ENCODE data around the gene ZC3H18.
A peak's percentile ranks its signal among the peaks of the same experiment; 100 is the strongest.

Gene ZC3H18

GRCh38 chr16:88568710-88569613 lies 1.2 kb upstream of the ZC3H18 start:
- Histone ChIP-seq H3F3A (ENCODE audit: insufficient read depth, low read length) (no peaks in the 10 kb centered on the region), H3K4me1 (ENCODE audit: low read length) (peaks cover 9% of the 10 kb centered on the region; the same call in 1 of the 2 replicates), H3K9ac (ENCODE audit: low read length) (peak overlapping the region; percentile 57; the same call in 1 of the 2 replicates), H3K27me3 (replicated peaks; ENCODE audit: insufficient read depth, low read length) (no peaks in the 10 kb centered on the region), H3K4me2 (ENCODE audit: low read depth, low read length) (peak overlapping the region; percentile 87), H3K9me3 (replicated peaks; ENCODE audit: insufficient read depth, low read length) (no peaks in the 10 kb centered on the region), H3K9me2 (replicated peaks; ENCODE audit: insufficient read depth, low read length) (no peaks in the 10 kb centered on the region), H4K20me1 (ENCODE audit: insufficient read depth, low read length) (no peaks in the 10 kb centered on the region), H2AFZ (ENCODE audit: low read length) (peak overlapping the region; percentile 54), H3K36me3 (replicated peaks; ENCODE audit: insufficient read depth, low read length) (no peaks in the 10 kb centered on the region), H3K79me2 (ENCODE audit: low read length) (peaks cover 34% of the 10 kb centered on the region), H3K4me3 (ENCODE audit: low read length) (peak overlapping the region; percentile 67), H3K27ac (ENCODE audit: low read length) (no peak overlapping the region)
- DNase-seq, result no peak
- no peak for TF ChIP-seq EZH2 (optimal IDR thresholded peaks at IDR 0.05; ENCODE audit: low read depth, low read length)
- no peak for TF ChIP-seq EZH2phosphoT487 (IDR thresholded peaks at IDR 0.05; ENCODE audit: low read length)
- no peak for TF ChIP-seq CTCF (IDR thresholded peaks at IDR 0.05; ENCODE audit: low read length)

- Histone ChIP-seq H3K9ac (ENCODE audit: low read length) (peak overlapping the region; percentile 57; the same call in 1 of the 2 replicates), H3F3A (ENCODE audit: insufficient read depth, low read length) (no peaks in the 10 kb centered on the region), H3K4me2 (ENCODE audit: low read depth, low read length) (peak overlapping the region; percentile 87), H3K36me3 (replicated peaks; ENCODE audit: insufficient read depth, low read length) (no peaks in the 10 kb centered on the region), H2AFZ (ENCODE audit: low read length) (peak overlapping the region; percentile 54), H4K20me1 (ENCODE audit: insufficient read depth, low read length) (no peaks in the 10 kb centered on the region), H3K4me1 (ENCODE audit: low read length) (peaks cover 9% of the 10 kb centered on the region; the same call in 1 of the 2 replicates), H3K9me2 (replicated peaks; ENCODE audit: insufficient read depth, low read length) (no peaks in the 10 kb centered on the region), H3K9me3 (replicated peaks; ENCODE audit: insufficient read depth, low read length) (no peaks in the 10 kb centered on the region), H3K4me3 (ENCODE audit: low read length) (peak overlapping the region; percentile 67), H3K79me2 (ENCODE audit: low read length) (peaks cover 39% of the 10 kb centered on the region), H3K27ac (ENCODE audit: low read length) (no peak overlapping the region), H3K27me3 (replicated peaks; ENCODE audit: insufficient read depth, low read length) (no peaks in the 10 kb centered on the region)
- TF ChIP-seq EZH2phosphoT487 (IDR thresholded peaks at IDR 0.05; ENCODE audit: low read length), result no peak
- no peak for TF ChIP-seq EZH2 (optimal IDR thresholded peaks at IDR 0.05; ENCODE audit: low read depth, low read length)
- TF ChIP-seq CTCF (IDR thresholded peaks at IDR 0.05; ENCODE audit: low read length), result no peak
- DNase-seq, result peak; percentile 6
Observed at GRCh38 chr16:88569614-88569984, 604 bp upstream of the ZC3H18 start.

- no peak for TF ChIP-seq EZH2 (optimal IDR thresholded peaks at IDR 0.05; ENCODE audit: low read depth, low read length)
- TF ChIP-seq CTCF (IDR thresholded peaks at IDR 0.05; ENCODE audit: low read length), result no peak
- TF ChIP-seq EZH2phosphoT487 (IDR thresholded peaks at IDR 0.05; ENCODE audit: low read length), result no peak
- Histone ChIP-seq H3K9ac (ENCODE audit: low read length) (peak overlapping the region; percentile 64), H3K27me3 (replicated peaks; ENCODE audit: insufficient read depth, low read length) (no peaks in the 10 kb centered on the region), H3K27ac (ENCODE audit: low read length) (no peak overlapping the region), H2AFZ (ENCODE audit: low read length) (no peak overlapping the region), H3K9me2 (replicated peaks; ENCODE audit: insufficient read depth, low read length) (no peaks in the 10 kb centered on the region), H3F3A (ENCODE audit: insufficient read depth, low read length) (no peaks in the 10 kb centered on the region), H3K79me2 (ENCODE audit: low read length) (peaks cover 46% of the 10 kb centered on the region), H3K4me2 (ENCODE audit: low read depth, low read length) (peak overlapping the region; percentile 82), H3K4me3 (ENCODE audit: low read length) (peak overlapping the region; percentile 74), H4K20me1 (ENCODE audit: insufficient read depth, low read length) (no peaks in the 10 kb centered on the region), H3K9me3 (replicated peaks; ENCODE audit: insufficient read depth, low read length) (no peaks in the 10 kb centered on the region), H3K4me1 (ENCODE audit: low read length) (peaks cover 9% of the 10 kb centered on the region; the same call in 1 of the 2 replicates), H3K36me3 (replicated peaks; ENCODE audit: insufficient read depth, low read length) (no peaks in the 10 kb centered on the region)
- peak; percentile 17 for DNase-seq
Observed at GRCh38 chr16:88570691-88571092, 489 bp downstream of the ZC3H18 start.

All from MM.1S (cell line).